Measurements from ENCODE around the gene HNRNPA3.

- TF ChIP-seq EZH2phosphoT487 (IDR thresholded peaks at IDR 0.05; ENCODE audit: insufficient read depth, low read depth): no peak
- TF ChIP-seq EZH2 (IDR thresholded peaks at IDR 0.05; ENCODE audit: insufficient read depth, poor library complexity, severe bottlenecking): no peak
Measured at GRCh38 chr2:177221970-177222369, 9.4 kb downstream of the HNRNPA3 start.

Data from GM23248 (cell line).